NCI-H82 treated with DMSO at 0.1 percent for 48 hours (cell line): ENCODE results near the gene GAS2L3.
"Not testable (repeated sequence)": the region's sequence is repeated elsewhere in the genome, so short reads cannot be mapped to it uniquely, and the experiment has no call there.

Source experiments
- DNase-seq: peaks from one replicate; lab custom pipeline; 2025; ENCODE audit not compliant: unreplicated experiment; lab: John Stamatoyannopoulos, UW

GAS2L3 gene

DNA sequence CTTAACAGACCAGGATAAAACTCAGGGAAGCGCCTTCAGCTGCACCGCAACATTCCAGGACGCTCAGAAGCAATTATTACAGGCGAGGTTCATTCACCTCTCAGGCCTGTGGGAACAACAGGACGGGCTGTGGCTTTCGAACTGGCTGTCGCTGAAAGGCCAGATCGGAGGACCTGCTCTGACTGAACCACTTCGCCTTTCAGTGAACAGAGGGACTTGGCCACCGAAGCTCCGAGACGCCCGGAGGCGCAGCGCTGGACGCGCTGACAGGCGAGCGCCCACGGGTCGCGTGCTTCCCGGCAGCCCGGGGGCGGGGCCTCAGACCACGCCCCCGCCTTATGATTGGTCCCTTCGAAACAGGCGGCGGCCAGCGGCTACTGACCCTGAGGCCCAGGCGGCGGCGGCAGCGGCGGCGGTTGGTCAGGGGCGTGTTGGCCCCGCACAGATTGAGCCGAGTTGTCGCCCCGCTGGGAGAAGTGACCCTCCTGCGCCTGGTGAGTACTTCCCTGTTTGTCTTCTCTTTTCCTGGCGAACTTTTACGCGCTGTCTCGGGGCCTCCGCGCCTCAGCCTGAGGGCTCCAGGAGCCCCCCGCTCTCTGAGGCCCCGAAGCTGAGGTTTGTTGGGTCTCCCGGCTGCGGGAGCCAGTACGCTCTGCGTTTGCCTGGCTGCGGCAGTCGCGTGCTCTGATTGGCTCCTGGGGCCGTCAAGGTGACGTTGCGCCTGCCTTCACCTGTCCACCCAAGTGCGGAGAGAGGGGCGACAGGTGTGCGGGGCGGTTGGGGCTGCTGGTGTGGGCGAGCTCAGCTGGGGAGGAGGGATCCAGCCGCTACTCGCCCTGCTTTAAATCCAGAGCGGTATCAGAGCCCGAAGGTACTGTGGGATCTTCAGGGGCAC, at the start of gene GAS2L3:
Gene GAS2L3, plus strand, starts transcription at position 393 of the 895 bp plus-strand sequence. CDS start 21,221 bp downstream, outside the sequence.
- peak; percentile 60 for DNase-seq

DNA sequence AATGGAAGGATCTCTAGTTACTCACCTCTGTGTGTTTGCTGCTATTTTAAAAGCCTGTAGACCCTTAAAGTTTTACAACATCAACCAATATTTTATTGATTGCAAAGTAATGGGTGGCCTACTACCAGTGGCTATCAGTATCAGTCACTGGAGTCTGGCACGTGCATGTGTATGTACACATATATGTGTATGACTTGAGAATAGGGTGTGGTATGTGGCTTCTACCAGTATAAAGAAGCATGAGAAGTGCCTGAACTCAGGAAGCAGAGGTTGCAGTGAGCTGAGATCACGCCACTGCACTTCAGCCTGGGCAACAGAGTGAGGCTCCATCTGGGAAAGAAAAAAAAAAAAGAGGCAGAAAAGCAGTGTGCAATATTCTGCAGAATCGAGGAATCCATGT, 45.5 kb upstream of the GAS2L3 start:
- DNase-seq: no peak

DNA sequence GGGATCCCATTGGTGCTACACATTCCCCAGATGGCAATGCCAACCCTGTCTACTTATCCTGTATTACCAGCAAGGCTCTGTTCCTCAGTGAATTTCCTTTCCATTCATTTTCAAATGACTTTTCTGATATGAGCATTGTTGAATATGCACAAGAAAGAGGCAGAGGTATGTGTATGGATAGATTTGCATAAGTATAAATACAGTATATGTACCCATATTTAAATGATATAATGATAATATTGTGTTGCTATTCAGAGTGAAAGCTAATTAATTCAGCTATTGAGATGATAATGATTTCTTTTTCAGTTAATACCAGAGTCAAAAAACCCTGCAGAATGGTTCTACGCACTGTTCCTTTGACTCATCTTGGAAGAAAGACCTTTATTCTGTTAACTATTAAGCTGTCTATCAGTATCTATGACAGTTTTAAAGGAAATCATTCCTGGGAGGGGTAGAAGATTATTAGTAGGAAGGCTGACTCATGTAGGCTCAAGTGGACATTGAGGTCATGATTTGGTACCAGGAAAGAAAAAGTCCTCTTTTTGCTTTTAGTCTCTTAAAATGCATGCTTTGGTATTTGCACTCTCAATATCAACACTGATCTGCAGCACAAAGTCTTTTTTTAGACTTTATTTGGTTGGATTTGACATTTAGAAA, 44.9 kb upstream of the GAS2L3 start:
- DNase-seq: no peak

DNA sequence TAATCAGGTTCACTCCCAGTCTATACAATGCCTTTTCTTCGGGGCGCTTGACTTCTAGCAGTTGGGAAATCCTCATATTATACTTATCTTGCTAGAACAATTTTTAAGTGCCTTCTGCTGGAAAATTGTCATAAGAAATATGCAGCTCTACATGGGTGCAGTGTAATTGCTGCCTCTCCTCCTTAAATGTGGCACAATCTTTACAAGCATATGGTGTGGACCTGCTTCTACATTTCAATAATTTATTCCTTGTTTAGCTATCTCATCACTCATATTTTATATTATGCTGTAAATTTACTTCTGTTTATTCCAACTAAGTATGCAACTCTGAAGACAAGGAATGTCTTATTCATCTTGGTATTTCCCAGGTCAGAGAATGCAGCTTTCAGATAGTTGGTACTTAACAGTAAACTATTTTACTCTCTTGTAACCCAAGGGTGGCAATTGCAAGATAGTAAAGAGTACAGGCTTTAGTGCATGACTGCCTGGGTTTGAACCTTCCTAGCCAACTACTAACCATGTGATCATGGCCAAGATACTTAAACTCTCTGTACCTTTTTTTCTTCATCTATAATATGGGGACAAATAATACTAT, 43.6 kb upstream of the GAS2L3 start:
- no peak for DNase-seq

DNA sequence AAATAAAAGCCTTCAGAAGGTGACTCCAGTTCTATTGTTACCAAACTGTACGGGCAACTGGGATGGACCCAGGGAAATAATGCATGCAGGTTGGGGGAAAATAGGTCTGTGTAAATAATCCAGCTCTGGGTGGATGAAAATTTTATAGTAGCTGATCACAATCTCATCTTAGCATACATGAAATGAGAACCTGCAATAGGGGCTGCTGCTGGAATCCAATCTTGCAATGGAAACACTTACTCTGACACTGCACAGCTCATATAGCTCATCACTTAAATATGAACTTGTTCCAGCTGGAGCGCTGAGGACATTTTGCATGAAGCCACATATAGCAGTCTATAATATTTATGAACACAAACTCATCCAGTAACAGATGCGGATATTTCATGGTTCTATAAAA, 40.1 kb upstream of the GAS2L3 start:
- no peak for DNase-seq

DNA sequence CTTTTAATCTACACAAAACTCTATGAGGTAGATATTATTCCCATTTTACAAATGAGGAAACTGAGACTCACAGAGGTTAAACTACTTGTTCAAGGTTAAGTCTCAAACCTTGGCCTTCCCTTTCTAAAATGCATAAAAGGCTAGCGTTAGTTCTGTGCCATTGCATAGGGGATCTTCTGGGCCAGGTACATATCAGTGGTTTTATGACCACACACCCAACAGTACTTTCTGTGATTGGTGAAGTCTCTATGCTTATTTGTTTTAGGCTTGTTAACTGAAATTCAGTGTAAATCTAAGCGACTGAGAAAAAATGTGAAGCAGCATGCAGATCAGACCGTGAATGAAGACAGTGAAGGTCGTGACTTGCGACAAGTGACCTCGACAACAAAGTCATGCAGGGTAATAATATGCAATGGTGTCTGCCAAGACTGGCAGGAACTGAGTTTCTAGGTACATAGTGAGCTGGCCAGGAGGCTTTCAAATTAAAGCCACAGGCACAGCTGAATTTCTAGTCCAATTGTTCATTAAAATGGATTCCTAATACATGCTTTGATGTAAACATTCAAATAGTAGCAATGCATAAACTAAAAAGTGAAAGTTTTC, 38.8 kb upstream of the GAS2L3 start:
- DNase-seq: no peak

DNA sequence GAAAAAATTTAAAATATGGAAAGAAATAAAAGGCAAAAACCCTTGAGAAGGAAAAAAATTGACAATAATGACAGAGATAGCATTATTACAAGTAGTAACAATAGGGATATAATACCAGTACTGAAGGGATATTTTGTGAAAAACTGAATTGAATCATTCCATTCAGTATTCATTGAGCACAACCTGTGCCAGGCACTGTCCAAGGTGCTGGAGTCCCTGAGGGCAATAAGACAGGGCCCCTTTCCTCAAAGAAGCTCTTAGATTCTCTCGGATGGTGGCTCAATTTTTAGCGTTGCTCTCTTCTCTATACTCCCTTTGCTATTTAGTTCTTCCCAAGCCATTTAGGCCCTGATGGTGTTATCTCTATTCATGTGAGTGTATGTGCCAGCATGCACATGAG, 34.3 kb upstream of the GAS2L3 start:
- DNase-seq: no peak

DNA sequence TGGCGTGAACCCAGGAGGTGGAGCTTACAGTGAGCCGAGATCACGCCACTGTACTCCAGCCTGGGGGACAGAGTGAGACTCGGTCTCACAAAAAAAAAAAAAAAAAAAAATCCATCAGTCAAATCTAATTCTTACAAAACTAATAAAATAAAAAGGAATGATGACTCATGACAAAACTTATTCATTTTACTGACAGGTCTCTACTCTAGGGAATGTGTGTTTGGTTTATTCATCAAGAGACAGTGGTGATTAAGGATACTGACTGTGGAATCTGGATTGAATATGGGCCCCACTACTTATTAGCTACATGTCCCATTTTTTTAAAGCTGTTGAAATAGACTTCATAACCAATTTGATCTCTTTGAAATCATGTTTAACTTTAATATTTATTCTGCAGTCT, 29.3 kb upstream of the GAS2L3 start:
- DNase-seq: no peak

DNA sequence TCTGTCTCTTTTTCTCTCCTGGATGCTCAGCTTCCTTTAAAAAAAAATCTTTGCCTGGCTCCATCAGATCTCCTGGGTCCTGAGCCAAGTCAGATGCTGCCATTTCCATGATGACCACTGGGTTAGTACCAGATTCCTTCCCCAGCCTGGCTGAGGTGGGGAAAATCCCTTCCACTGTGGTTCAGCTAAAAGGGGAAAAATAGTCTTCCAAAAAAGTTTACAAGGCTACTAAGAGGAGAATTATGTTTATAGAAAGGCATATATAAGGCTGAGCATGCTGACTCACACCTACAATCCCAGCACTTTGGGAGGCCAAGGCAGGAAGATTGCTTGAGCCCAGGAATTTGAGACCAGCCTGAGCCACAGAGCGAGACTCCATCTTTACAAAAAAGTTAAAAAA, 28.4 kb upstream of the GAS2L3 start:
- DNase-seq: no peak

DNA sequence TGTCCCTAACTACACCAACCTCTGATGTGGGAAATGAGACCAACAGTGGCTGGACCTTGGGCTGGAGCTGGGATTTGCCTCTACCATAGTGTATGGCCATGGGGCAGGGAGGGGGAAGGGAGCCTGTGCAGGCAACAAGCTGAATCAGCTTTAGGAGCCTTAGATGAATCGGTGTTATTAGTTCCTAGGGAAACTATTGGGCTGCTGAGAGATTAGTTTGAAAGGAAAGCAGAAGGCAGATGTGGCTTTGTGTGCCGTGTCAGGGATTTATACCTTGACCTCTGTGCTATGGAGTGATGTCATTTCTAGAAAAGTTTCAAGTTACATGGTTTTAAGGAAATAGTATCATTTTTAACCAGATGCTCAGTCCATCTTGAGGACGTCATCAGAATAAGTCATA, 19.5 kb upstream of the GAS2L3 start:
- DNase-seq: peak; percentile 47

DNA sequence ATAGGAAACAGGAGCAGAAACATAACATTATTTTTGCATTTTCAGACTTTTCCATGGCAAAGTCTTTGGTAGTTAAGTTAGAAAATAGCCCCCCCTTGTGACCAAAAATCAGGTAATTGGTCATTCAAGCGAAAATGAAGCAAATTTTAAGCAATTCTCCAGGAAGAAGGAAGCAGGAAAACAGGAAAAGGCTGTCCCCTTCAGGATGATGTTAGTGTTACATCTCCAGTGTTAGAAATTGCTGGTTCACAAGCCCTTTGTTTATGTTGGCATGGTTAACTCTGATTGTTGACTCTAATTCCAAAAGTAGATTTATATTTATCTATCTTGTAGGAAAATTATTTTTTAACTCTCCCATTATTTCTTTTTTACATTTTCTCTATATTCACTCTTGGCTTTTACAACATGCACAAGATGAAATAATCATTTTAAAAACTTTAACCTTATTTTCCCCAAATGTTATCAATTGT, 18.8 kb upstream of the GAS2L3 start:
- peak; percentile 47 for DNase-seq

DNA sequence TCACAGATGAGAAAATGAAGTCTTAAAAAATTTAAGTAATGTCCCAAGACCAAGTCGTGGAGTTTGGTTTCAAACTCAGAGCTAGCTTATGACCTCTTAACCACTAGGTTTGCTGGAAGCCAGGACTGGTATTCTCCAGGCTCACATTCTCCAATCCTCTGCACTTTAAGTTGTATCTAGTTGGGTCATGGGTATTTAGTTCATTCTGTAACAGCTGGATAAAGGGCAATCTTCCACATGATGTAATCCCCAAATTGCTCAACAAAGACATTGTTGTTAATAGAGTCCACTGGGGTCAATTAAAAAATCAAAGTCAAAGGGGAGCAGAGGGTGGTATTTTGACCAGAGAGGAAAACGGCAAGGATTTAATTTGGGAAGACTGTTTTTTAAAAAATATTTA, 17.8 kb upstream of the GAS2L3 start:
- no peak for DNase-seq

DNA sequence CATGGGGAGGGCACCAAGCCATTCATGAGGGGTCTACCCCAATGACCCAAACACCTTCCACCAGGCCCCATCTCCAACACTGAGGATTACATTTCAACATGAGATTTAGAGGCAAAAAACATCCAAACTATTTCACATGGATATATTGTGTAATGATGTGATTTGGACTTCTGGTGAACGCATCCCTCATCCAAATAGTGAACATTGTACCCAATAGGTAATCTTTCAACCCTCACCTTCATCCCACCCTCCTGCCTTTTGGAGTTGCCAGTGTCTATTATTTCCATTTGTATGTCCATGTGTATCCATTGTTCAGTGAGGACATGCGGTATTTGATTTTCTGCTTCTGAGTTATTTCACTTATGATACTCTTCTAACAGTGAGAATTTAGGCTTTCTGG, 16.1 kb upstream of the GAS2L3 start:
- no peak for DNase-seq

DNA sequence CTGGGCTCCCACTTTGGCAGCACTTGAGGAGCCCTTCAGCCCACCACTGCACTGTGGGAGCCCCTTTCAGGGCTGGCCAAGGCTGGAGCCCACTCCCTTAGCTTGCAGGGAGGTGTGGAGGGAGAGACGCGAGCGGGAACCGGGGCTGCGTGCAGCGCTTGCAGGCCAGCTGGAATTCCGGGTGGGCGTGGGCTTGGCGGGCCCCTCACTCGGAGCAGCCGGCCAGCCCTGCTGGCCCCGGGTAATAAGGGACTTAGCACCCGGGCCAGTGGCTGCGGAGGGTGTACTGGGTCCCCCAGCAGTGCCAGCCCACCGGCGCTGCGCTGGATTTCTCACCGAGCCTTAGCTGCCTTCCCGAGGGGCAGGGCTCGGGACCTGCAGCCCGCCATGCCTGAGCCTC, 14.2 kb upstream of the GAS2L3 start:
- DNase-seq: not testable (repeated sequence)

DNA sequence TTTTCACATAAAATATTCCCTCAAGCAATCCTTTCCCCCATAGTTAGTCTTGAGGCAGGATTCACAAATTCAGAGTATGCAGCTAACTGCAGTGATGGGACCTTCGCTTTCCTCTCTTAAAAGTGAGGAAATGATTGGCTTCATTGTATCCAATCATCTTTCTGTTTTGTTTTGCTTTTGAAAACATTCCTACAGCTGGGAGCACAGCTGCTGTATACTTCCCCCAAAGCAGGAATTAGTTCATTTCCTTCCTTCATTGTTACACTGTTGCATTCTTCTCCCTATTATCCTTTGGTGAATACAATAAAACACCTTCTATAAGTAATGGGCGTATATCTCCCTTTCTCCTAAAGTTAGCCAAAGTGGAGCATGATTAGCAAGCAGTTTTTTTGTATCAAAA, 9.4 kb upstream of the GAS2L3 start:
- DNase-seq: no peak

DNA sequence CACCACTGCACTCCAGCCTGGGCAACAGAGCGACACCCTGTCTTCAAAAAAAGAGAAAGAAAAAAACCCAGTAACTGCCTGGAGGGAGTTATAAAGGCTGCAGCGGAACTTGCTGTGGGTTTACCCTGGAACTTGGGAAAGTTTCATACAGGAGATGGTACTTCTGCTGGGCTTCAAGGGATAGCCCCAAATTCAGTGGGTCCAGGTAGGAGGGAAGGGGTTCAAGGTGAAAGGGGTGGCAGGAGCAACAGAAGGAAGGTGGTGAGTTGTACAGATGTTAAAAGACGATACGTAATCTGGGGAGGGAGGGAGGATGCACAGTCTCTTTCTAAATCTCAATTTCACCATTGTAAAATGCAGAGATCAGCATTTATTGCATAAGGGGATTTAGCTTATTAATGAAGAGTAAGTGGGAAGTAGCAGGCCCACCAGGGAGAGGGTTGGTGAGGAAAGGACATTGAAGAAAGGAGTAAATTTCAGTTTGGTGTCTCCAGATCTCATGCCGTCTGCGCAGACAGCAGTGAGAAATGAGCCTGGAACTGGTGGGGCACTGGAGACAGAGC, 8.5 kb upstream of the GAS2L3 start:
- no peak for DNase-seq

DNA sequence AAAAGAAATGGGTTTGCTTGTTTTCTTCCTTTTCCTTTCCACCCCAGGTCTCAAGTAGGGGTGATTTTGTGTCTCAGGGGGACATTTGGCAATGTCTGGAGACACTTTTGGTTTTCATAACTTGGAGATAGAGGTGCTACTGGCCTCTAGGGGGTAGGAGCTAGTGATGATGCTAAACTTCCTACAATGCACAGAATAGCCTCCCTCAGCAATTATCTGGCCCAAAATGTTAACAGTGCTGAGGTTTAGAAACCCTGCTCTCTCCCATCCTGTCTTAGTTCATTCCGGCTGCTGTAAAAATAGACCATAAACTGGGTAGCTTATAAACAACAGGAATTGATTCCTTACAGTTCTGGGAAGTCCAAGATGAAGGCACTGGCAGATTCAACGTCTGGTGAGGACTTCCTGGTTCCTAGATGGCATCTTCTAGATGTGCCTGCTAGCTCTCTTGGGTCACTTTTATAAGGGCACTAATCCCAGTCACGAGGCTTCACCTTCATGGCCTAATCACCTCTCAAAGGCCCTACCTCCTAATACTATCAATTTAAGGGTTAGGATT, 7.4 kb upstream of the GAS2L3 start:
- DNase-seq: no peak

DNA sequence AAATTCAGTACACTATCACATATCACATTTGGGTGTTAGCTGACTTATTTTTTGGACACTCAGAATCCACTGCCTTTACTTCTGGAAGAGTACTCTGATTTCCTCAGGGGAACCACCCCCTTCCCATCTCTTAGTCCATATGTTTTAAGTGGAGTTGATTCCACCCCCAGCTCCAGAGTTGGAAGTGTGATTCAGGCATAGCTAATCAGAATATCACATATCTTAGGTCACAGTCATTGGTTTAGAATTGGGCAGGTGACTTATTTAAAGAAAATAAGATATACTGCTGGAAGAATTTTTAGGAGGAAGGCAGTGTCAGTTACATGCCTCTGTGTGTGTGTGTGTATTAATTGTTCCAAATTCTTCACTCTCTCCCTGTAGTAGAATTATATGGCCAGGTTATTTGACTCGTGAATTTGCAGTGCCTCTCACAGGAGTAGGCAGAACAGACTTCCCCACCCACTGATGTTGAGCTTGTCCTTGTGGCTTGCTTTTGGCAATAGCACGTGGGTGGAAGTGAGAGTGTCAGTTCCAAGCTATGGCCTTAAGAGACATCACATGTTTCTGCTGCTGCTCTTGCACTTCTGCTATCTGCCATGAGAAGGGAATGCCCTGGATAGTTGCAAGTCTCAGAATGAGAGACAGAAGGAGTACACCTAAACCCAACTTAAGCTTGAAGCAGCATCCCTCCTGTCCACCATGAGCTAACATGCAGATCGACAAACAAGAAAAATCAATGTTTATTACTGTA, 6.4 kb upstream of the GAS2L3 start:
- no peak for DNase-seq

DNA sequence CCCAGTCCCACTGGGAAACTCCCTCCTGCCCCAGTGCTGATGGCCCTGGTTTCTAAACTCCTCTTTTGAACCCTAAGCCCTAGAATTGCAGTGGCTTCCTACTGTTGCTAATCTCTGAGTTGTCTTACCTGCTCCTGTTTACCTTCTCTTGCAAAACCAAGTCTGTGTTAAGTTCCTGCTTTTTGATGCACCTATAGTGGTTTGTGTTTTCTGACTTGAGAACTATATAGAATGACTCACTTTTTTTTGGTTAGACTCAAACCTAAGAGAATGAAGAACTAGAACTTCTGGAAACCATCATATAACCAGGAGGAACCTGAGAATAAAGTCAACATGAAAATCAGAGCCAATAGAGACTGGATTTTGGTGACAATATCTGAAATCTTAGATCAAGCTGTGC, 5.5 kb upstream of the GAS2L3 start:
- DNase-seq: no peak

DNA sequence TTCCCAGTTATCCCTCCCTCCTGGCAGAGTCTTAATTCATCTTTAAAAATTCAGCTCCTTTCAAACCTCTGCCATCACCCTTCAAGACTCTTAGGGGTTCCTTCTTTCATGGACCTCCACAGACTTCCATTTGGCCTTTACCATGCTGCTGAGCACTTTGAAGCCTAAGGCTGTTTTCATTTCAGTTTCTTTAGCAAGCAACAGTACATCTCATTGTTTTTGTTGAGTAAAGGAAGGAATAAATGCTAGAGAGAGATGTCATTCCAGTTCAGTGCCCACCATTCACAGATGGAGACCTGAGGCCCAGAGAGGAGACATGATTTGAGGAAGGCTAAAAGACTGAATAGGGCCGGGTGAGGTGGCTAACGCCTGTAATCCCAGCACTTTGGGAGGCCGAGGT, 1.3 kb upstream of the GAS2L3 start:
- DNase-seq: no peak
